Heart left ventricle (tissue), 16 donors: ENCODE measurements around the gene FAM124A. TPM values are rescaled to one million over a fixed set of nuclear protein-coding genes. Genes with fewer than 3 reads are reported as not detected.

Source experiments
- ATAC-seq, 4 donors: fragments of 200-7000 bp; cut with Tn5 transposase; one replicate each; pipeline ENCODE4 v1.9.1; 2020 to 2022; ENCODE audit warnings: moderate library complexity in 4 of 4, mild to moderate bottlenecking in 3 of 4, moderate number of reproducible peaks in 1 of 4
- DNase-seq, 5 donors: peaks; one replicate each; pipeline ENCODE4 v3.0.0-alpha.2; 2020
- H3K27ac ChIP-seq, 12 donors: fragments of 200-600 bp; sonication (generic) in 4 of 12; one replicate each; pipeline versions ENCODE4 v1.5.0 to v1.8.0; 2016 to 2022; ENCODE audit warnings: mild to moderate bottlenecking in 2 of 12
- H3K27me3 ChIP-seq, 9 donors: fragments of 200-600 bp; sonication (generic) in 2 of 9; one replicate each; pipeline versions ENCODE4 v1.5.1 to v1.8.0; 2016 to 2022; ENCODE audit warnings: mild to moderate bottlenecking in 3 of 9
- H3K36me3 ChIP-seq, 9 donors: fragments of 200-600 bp; sonication (generic) in 2 of 9; one replicate each; pipeline versions ENCODE4 v1.5.0 to v1.8.0; 2018 to 2022; ENCODE audit warnings: mild to moderate bottlenecking in 2 of 9
- H3K4me1 ChIP-seq, 12 donors: fragments of 200-600 bp; sonication (generic) in 4 of 12; one replicate each; pipeline versions ENCODE4 v1.5.0 to v1.8.0; 2016 to 2022; ENCODE audit warnings: mild to moderate bottlenecking in 3 of 12
- H3K4me3 ChIP-seq, 12 donors: fragments of 200-600 bp; sonication (generic) in 4 of 12; one replicate each; pipeline versions ENCODE4 v1.5.0 to v1.8.0; 2017 to 2022; ENCODE audit warnings: mild to moderate bottlenecking in 9 of 12, moderate library complexity in 4 of 12
- H3K9me3 ChIP-seq, 12 donors: fragments of 200-600 bp; sonication (generic) in 4 of 12; one replicate each; pipeline versions ENCODE4 v1.5.0 to v1.8.0; 2016 to 2022; ENCODE audit warnings: mild to moderate bottlenecking in 1 of 12
- CTCF ChIP-seq, 12 donors: fragments of 200-600 bp; sonication (generic) in 4 of 12; IDR thresholded peaks; one replicate each; pipeline versions ENCODE4 v1.5.0 to v1.8.0; 2018 to 2022; ENCODE audit warnings: antibody characterized with exemption in 12 of 12, mild to moderate bottlenecking in 5 of 12
- POLR2A ChIP-seq, 2 donors: fragments of 450-650 bp; IDR thresholded peaks; one replicate each; pipeline ENCODE4 v1.6.1; 2017; ENCODE audit warnings: antibody characterized with exemption in 2 of 2, mild to moderate bottlenecking in 2 of 2, moderate library complexity in 2 of 2
- WGBS, 4 donors: extraction: QIAGEN DNeasy Blood & Tissue Kit in 2 of 4; methylation state at CpG; one replicate each; pipeline versions ENCODE4 v1.1.5 to v1.1.7; 2013 to 2018; 5-methylcytosine and 5-hydroxymethylcytosine counted together
- intact Hi-C, 10 donors: fragments of 100-400 bp; cut with DNase I; formaldehyde crosslinking; loops; one replicate each; pipeline versions ENCODE4 v1.11.1 to v1.14.2; 2022
- polyA plus RNA-seq, 2 donors: library from polyadenylated mRNA; stranded (reverse); fragments of 200-250 nt; gene quantifications; one replicate each; pipeline ENCODE4 v1.2.3, GENCODE V29; 2013
- total RNA-seq, 9 donors: library from RNA; depleted of rRNA in 2 of 9; stranded (reverse); fragments of >200 nt in 2 of 9; fragmentation: NEBNext Ultra II Directional in 3 of 9; extraction: Animal tissue kit (Norgen Biotek cat#: 25700) in 3 of 9; gene quantifications; one replicate each; pipeline versions ENCODE4 v1.1.0 to v1.2.4, GENCODE V29; 2016 to 2023
- donor health status: ischemic (EF 13 %, LVEDD 7.1; RV severe dilation, severe dysfunction).
- donor health status: healthy with polysubstance abuse.
- donor health status: DM: no; HTN: yes; CAD: no.
- donor health status: DM: no; HTN: no; CAD: no.
- donor health status: ischemic (EF 25% LVEDD 6.9; RV normal size, moderate dysfunction).
- donor health status: ischemic (EF 25% LVEDD 5.7; RV mildly dilated, moderate dysfunction).
- donor health status: healthy.
- donor health status: DM: yes; HTN: yes; CAD: no.
- donor health status: ischemic (EF 35%, LVEDD 5.7; RV mildly dilated, moderate dysfunction).
- donor health status: nonischemic (EF 11% LVEDD 7.7; RV severe dilation, severe dysfunction).
- donor health status: DM: yes; HTN: yes; CAD: no.
- donor health status: PGD.
- donor health status: ischemic (EF 29% LVEDD 5.4; RV normal size, mild dysfunction).
- donor health status: nonischemic (EF 23%, LVEDD 6.1; RV moderate dilation, normal function).

Gene FAM124A
- total and polyA plus RNA-seq, 11 donors: 4.1 to 16.8 (median 6.9) TPM

- intact Hi-C loops: loop anchor here in 4 of 10 donors (5.0 to 10.0 kb wide), 4 partner anchors 57 to 580 kb away; partner anchors contain the start of genes DHRS12 (in 1 of the 4), INTS6 (in 1 of the 4) and WDFY2 (in 1 of the 4)
- Histone ChIP-seq H3K4me3 (no peak overlapping the region), H3K27me3 (peaks cover 0 to 24% (median 0%) of the 10 kb centered on the region in 9 donors), H3K27ac (peak overlapping the region in 1 of 12 donors; percentile 20), H3K4me1 (peaks cover 0 to 36% (median 16%) of the 10 kb centered on the region in 12 donors), H3K9me3 (no peaks in the 10 kb centered on the region), H3K36me3 (peaks cover 0 to 11% (median 0%) of the 10 kb centered on the region in 9 donors)
- no peak for DNase-seq
- ATAC-seq: no peak
- TF ChIP-seq POLR2A (IDR thresholded peaks at IDR 0.05) (no peak), CTCF (IDR thresholded peaks at IDR 0.05) (no peak)
Observed at GRCh38 chr13:51225029-51225428, 2.8 kb downstream of the FAM124A start.

GRCh38 chr13:51227404-51227803 lies 5.2 kb downstream of the FAM124A start:
- no peak overlapping the region for H3K4me3 ChIP-seq
- DNase-seq: no peak
- ATAC-seq: no peak
- 75 to 84% (median 82%) methylated on average over 1 of the region's 1 CpG for WGBS, 4 donors
- H3K27me3 ChIP-seq: peaks cover 0 to 12% (median 0%) of the 10 kb centered on the region in 9 donors
- peak overlapping the region in 1 of 12 donors; percentile 68 for H3K27ac ChIP-seq
- H3K36me3 ChIP-seq: peaks cover 0 to 11% (median 0%) of the 10 kb centered on the region in 9 donors
- no peaks in the 10 kb centered on the region for H3K9me3 ChIP-seq
- no peak for TF ChIP-seq POLR2A (IDR thresholded peaks at IDR 0.05)
- TF ChIP-seq CTCF (IDR thresholded peaks at IDR 0.05): no peak
- H3K4me1 ChIP-seq: peaks cover 0 to 47% (median 20%) of the 10 kb centered on the region in 12 donors
- intact Hi-C loops: loop anchor here in 4 of 10 donors (5.0 to 10.0 kb wide), 4 partner anchors 55 to 577 kb away; partner anchors contain the start of genes DHRS12 (in 1 of the 4), INTS6 (in 1 of the 4) and WDFY2 (in 1 of the 4)

- no peak for DNase-seq
- no peak for ATAC-seq
- peaks cover 0 to 3% (median 0%) of the 10 kb centered on the region in 12 donors for H3K9me3 ChIP-seq
- no peaks in the 10 kb centered on the region for H3K27me3 ChIP-seq
- WGBS, 4 donors: 82 to 93% (median 89%) methylated on average over 12 of the region's 12 CpGs
- peaks cover 0 to 11% (median 0%) of the 10 kb centered on the region in 9 donors for H3K36me3 ChIP-seq
- H3K27ac ChIP-seq: peak overlapping the region in 3 of 12 donors; percentile 27 to 82 (median 54)
- H3K4me1 ChIP-seq: peaks cover 0 to 32% (median 19%) of the 10 kb centered on the region in 12 donors
- no peak overlapping the region for H3K4me3 ChIP-seq
- intact Hi-C loops: loop anchor here in 4 of 10 donors (5.0 to 10.0 kb wide), 4 partner anchors 53 to 576 kb away; partner anchors contain the start of genes DHRS12 (in 1 of the 4), INTS6 (in 1 of the 4) and WDFY2 (in 1 of the 4)
- TF ChIP-seq POLR2A (IDR thresholded peaks at IDR 0.05) (no peak), CTCF (IDR thresholded peaks at IDR 0.05) (no peak)
Observed at GRCh38 chr13:51229101-51229719, 7.0 kb downstream of the FAM124A start.

GRCh38 chr13:51229731-51230130 lies 7.5 kb downstream of the FAM124A start:
- ATAC-seq: peak in 2 of 4 donors; percentile 50
- no peak for TF ChIP-seq CTCF (IDR thresholded peaks at IDR 0.05)
- TF ChIP-seq POLR2A (IDR thresholded peaks at IDR 0.05): no peak
- Histone ChIP-seq H3K4me3 (peak overlapping the region in 1 of 12 donors; percentile 40), H3K9me3 (peaks cover 0 to 3% (median 0%) of the 10 kb centered on the region in 12 donors), H3K27ac (peak overlapping the region in 8 of 12 donors; percentile 52 to 82 (median 66)), H3K4me1 (peaks cover 0 to 29% (median 19%) of the 10 kb centered on the region in 12 donors), H3K27me3 (no peaks in the 10 kb centered on the region), H3K36me3 (peaks cover 0 to 11% (median 0%) of the 10 kb centered on the region in 9 donors)
- no peak for DNase-seq
- WGBS, 4 donors: 16 to 29% (median 22%) methylated on average over 2 of the region's 2 CpGs
- intact Hi-C loops: loop anchor here in 5 of 10 donors (5.0 to 10.0 kb wide), 5 partner anchors 43 to 575 kb away; partner anchors contain the start of genes DHRS12 (in 1 of the 5), INTS6 (in 1 of the 5) and WDFY2 (in 1 of the 5)
